HG03558 (cell line): Measurements from ENCODE around the gene TNFAIP2.

ENCODE experiments used
- ATAC-seq: cut with Tn5 transposase; IDR thresholded peaks from one replicate; pipeline ENCODE4 v1.9.1; 2021; ENCODE audit warnings: moderate number of reproducible peaks; ENCODE audit not compliant: unreplicated experiment; ENCODE audit errors: extremely low read depth

TNFAIP2 gene, protein sequence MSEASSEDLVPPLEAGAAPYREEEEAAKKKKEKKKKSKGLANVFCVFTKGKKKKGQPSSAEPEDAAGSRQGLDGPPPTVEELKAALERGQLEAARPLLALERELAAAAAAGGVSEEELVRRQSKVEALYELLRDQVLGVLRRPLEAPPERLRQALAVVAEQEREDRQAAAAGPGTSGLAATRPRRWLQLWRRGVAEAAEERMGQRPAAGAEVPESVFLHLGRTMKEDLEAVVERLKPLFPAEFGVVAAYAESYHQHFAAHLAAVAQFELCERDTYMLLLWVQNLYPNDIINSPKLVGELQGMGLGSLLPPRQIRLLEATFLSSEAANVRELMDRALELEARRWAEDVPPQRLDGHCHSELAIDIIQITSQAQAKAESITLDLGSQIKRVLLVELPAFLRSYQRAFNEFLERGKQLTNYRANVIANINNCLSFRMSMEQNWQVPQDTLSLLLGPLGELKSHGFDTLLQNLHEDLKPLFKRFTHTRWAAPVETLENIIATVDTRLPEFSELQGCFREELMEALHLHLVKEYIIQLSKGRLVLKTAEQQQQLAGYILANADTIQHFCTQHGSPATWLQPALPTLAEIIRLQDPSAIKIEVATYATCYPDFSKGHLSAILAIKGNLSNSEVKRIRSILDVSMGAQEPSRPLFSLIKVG

DNA sequence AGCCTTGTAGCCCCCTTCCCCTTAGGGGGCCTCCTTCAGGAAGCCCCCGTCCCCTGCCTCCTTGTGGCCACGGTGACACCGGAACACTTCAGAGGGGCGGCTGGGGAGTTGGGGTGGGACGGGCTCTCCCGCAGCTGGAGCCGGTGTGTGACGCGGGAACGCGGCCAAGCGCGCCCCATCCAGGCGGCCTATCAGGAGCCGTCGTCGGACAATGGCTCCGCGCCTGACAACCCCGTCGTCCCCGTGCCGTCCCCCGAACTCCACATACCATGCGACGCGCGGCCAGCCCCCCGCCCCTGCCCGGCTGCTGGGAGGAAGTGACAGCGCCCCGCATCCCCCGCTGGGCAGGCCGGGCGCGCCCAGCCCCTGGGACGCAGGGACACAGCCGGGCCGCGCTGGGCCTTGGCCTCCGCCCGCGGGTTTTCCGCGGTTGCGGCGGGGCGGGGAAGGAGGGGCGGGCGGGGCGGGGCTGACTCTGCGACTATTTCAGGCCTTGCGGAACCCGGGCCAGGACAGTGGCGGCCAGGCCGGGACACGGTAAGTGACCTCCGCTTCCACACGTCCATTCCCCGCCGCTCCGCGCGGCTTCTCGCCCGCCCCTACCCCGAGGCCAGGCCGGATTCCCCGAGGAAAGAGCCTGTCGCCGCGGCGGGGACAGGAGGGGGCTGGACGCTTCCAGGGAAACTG is at the start of gene TNFAIP2:
TSS of gene TNFAIP2 (plus strand) at position 515 of the 687 bp plus-strand sequence. CDS start 2,997 bp downstream, outside the sequence.
- ATAC-seq: no peak

- ATAC-seq: no peak
Observed at GRCh38 chr14:103073876-103074728, 49.2 kb upstream of the TNFAIP2 start.

DNA sequence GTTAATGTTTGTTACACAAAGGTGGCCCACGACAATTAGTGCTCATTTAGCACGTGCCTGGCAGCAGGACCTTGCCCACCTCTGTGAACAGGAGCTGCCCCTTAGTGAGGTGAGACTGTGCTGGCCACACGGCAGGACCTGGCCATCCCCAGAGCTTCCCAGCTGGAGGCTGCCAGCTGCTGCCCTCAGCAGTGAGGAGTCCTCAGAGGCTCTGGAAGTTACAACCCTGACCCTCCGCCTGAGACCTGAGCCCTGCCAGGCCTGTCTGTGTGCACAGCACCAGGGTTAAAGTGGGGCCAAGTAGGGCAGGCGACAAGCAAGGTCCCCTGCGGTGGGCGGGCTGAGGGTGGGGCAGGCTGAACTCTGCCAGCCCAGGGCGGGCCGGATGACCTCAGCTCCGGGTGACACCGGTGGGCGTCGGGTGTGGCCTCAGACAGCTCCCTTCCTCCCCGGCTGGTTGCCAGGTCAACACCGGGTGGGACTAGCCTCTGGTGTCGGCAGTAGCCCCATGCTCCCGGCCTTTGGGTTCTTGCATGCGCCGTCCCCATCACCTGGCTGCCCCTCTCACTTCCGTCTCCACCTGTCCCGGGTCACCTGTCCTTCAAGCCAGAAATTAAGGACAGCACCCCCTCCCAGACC is 48.4 kb upstream of the TNFAIP2 start:
- ATAC-seq: no peak

GRCh38 chr14:103078420-103078749 is 44.9 kb upstream of the TNFAIP2 start:
- no peak for ATAC-seq

DNA sequence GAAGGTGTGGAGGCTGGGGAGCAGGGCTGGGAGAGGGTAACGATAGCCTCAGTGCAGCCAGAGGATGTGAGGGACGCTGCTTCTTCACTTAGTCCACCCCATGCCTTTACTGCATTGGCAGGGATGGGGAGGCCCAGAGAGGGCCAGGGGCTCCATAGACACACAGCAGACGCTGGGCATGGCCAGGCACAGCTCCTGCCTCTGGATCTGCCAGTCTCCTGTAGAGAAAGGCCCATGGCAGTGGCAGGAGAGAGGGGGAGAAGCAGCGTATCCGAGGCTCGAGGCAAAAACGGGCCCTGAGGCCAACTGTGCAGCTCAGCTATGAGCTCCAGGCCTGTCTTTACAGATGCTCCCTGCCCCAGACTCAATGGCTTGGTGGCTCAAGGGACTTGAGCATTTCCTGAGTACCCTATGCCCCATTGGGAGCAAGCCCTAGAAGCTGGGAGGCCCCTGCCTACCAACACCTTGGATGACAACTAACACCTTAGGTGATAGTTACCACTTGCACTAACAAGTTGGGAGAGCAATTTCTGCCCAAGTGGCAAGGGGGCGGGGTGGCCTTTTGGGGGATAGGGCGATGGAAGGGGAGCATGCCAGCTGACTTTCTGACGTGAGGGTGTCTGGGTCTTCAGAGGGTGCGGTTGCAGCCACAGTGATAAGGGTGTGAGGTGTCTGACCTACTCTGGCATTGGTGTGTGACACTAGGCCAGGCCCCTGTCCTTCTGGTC is 44.2 kb upstream of the TNFAIP2 start:
- ATAC-seq: no peak

DNA sequence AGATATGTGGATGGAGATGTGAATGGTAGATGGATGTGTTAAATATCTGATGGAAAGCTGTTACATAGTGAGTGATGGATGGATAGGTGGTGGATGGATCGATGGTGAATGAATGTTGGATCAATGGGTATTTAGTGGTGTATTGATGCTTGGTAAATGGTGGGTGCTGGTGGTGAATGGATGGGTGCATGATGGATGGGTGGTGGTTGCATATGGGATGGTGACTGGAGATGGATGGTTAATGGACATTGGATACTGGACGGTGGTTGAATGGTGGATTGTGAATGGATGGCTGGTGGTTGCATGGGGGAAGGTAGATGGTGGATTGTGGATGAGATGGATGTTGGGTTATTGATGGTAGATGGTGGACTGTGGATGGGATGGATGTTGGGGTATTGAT is 41.3 kb upstream of the TNFAIP2 start:
- ATAC-seq: no peak

DNA sequence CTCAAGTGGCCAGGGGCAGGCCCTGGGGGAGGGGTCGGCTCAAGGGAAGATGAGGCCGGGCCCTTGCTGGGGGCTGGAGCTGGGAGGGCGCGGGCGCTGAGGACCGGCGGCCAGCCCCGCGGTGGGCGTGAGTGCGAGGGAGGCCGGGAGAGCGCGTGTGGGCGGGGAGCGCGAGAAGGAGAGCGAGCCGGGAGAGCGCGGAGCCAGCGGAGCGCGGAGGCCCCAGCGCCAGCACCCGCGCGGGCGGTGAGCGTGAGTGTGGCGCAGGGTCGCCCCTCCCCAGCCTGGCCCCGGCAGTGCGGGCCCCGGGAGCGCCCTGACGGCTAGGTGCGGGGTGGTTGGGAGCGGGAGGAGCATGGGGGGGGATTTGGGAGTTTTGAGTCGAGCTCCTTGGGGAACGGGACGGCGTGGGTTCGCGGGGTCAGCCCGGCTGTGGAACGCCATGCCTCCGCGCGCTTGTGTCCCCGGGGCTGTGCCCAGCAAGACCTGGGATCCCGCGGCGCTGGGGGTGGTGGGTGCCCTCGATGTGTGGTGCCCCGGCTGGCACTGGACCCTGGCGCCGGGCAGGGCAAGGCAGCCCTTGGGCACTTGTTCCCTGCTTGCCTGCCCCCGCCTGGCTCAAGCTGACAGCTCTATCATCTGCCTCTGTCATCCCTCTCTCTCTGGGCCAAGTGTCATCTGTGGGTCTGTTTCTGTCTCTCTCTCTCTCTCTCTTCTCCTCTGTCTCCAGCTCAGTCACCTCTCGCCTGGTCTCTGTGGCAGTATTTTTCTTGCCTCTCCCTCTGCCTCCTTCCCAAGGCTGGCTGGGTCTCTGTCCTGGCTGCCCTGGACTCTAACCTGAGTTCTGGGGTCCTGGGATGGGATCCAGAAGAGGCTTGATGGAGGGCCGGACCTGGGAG is 39.0 kb upstream of the TNFAIP2 start, which contains the start of gene LBHD2:
TSS of gene LBHD2 (plus strand) at position 190 of the 899 bp plus-strand sequence. CDS start 1,803 bp downstream, outside the sequence.
- ATAC-seq: no peak

- ATAC-seq: no peak
Observed at GRCh38 chr14:103085106-103086091, 37.9 kb upstream of the TNFAIP2 start.

DNA sequence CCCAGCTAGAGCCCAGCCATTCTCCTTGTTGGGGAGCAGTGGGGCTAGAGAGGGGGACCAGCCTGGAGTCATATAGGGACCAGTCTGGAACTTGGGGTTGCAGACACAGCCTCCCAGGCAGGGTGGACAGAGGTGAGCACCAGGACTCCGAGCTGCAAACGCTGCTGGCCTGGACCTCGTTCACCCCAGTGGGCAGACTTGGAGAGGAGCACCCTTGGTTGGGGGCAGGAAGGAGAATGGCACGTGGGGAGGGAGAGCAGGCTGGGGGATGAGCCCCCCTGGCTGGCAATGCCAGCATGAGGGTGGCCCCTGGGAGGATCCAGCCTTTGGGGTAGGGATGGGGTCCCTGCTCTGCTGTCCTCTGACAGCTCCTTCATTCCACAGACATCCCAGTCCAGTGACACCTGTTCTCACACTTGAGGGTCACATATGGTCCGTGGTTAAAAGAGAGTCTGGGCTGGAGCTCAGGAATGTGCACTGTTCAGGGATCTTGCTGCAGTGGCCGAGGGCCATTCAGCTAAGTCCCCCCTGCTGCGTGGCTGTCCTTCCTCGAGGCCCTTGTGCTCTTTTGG is 36.4 kb upstream of the TNFAIP2 start:
- no peak for ATAC-seq

DNA sequence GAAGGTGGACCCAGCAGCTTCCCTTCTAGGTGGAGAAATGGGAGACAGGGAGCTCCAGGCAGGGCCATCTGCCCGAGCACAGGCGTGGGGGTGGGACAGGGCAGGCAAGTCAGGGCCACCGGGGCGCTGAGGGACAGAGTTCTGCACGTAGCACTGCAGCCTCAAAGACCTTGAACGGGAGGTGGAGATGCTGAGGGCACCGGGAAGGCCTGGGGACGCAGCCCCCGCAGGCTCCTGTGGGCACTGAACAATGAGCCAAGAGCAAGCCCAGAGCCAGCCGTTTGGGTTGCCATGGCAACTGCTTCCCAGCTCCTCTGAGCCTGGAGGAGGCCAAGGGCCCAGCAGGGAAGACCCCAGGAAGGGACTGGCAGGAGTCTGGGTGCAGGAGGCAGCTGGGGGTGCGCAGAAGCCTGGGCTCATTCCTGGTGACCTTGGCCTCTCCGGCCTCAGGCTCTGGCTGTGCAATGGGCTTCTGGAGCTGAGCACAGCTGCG is 35.9 kb upstream of the TNFAIP2 start:
- ATAC-seq: no peak

GRCh38 chr14:103088921-103089320 is 34.3 kb upstream of the TNFAIP2 start:
- ATAC-seq: no peak

DNA sequence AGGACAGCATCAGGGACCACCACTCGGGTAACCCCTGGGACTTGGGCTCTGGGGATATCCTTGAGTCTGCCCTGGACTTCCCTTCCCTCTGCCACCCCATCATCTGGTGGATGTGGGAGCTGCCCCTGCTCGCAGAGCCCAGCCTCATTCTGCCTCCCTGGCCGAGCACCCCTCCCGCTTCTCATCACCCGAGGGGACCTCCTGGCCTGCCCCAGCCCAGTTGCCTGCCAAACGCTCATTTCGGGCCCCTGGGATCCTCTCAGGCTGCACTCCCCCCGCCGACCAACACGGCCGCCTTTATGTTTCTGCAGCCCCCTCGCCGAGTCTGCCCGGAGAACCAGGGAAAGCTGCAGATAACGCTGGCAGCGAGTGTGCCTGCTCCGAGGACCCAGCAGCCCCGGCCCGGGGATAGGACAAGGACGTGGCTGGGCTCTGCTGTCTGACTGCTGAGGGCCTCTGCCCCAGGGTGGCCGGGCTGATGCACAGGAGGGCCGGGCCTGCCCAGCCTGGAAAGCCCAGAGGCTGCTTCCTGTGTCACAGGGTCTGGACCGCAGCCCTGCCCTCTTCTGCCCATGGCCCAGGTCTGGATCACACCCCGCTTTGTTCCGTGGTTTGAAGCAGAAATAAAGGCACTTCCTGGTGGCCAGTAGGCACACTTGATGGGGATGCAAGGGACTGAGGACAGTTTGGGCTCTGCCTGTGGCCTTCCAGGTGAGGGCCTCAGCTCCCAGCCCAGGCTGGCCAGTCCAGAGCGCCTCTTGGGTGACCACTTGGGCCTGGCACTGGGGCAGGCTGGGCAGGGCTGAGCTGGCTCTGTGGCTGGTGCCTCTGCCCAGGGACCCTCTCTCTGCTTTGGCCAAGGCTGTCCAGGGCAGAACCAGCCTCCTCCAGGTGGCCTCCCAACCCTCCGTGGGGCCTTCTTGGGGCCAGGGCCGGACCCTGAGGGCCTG is 33.6 kb upstream of the TNFAIP2 start:
- no peak for ATAC-seq

- ATAC-seq: no peak
Observed at GRCh38 chr14:103090481-103091020, 32.7 kb upstream of the TNFAIP2 start.

DNA sequence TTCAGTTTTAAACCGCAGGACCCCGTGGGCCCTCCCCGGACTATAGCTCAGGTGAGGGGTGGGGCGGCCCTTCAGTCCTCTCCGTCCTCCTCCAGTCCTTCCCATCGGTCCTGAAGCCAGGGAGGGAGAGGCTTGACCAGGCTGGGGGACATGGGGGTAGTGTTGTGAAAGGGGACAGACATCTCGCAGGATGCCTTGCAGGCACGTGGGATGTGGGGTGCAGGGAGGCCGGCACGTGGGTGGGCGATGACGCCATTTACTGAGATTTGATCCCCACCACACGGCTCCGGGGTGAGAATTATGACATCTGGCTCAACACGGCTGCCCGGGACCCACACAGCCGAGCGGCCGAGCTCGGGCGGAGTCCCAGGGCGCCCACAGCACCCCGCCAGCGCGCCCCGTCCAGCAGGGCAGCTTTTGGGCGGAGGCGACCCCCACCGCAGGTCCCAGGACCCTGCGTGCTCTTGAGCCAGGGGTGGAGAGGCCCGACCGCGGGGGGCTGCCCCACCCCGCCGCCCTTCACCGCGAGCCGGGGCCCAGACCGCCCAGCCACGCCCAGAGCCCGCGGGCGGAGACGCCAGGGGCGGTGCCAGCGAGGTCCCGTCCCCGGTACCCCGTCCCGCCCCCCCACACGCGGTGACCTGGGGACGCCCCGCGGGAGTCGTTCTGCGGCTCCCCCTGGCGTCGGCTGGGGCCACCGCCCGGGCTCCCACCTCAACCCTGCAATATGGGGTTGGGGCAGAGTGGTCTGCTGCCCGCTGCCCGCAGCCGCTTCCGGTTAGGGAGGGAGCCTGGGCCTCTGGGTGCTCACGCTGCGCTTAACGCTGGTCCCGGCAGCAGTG is 32.0 kb upstream of the TNFAIP2 start:
- no peak for ATAC-seq
